Measurements from ENCODE around the gene MYBPC3. TPM values are rescaled to one million over a fixed set of nuclear protein-coding genes. Genes with fewer than 3 reads are reported as not detected.

MYBPC3 gene
- total and polyA plus RNA-seq, 4 donors: 0.89 to 3.4 (median 1.0) TPM

DNA sequence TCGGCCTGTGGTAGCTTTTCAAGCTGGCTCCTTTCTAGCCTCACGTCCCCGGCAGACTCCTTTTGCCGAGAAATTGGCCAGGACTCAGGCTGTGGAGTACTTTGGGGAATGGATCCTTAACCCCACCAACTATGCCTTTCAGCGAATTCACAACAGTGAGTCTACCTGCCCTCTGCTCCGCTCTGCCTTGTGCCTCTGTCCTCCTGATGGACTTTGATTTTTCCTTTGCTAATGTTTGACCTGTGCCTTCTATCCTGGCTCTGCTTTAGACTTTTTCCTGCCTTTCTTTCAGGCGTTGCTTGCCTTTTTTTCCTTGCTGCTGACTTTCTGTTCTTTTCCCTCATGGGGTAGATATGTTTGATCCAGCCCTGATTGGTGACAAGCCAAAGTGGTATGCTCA lies 70.0 kb downstream of the MYBPC3 start:
- Histone ChIP-seq H3K4me1 (ENCODE audit: control insufficient read depth in 5 of 5, insufficient read depth in 5 of 5, low read length in 5 of 5) (peaks cover 0 to 2% (median 0%) of the 10 kb centered on the region in 5 donors), H3K36me3 (ENCODE audit: control insufficient read depth in 4 of 4, insufficient read depth in 4 of 4, low read length in 4 of 4) (peaks cover 35 to 57% (median 48%) of the 10 kb centered on the region in 4 donors)
- WGBS, 2 donors: 93 to 97% methylated on average over 7 of the region's 7 CpGs

More for the DNA sequence above, 70.0 kb downstream of the MYBPC3 start:
- TF ChIP-seq, protein P1, sequence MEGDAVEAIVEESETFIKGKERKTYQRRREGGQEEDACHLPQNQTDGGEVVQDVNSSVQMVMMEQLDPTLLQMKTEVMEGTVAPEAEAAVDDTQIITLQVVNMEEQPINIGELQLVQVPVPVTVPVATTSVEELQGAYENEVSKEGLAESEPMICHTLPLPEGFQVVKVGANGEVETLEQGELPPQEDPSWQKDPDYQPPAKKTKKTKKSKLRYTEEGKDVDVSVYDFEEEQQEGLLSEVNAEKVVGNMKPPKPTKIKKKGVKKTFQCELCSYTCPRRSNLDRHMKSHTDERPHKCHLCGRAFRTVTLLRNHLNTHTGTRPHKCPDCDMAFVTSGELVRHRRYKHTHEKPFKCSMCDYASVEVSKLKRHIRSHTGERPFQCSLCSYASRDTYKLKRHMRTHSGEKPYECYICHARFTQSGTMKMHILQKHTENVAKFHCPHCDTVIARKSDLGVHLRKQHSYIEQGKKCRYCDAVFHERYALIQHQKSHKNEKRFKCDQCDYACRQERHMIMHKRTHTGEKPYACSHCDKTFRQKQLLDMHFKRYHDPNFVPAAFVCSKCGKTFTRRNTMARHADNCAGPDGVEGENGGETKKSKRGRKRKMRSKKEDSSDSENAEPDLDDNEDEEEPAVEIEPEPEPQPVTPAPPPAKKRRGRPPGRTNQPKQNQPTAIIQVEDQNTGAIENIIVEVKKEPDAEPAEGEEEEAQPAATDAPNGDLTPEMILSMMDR (IDR thresholded peaks at IDR 0.05; ENCODE audit: control extremely low read depth, extremely low read depth): no peak
- H3K27ac ChIP-seq (ENCODE audit: low read depth in 1 of 2, low read length in 1 of 2): no peak overlapping the region
- H3K27me3 ChIP-seq (ENCODE audit: control insufficient read depth in 3 of 3, insufficient read depth in 3 of 3, low read length in 2 of 3): no peaks in the 10 kb centered on the region
- no peaks in the 10 kb centered on the region for H3K9me3 ChIP-seq (ENCODE audit: control insufficient read depth in 4 of 4, insufficient read depth in 3 of 4, low read length in 3 of 4)
- DNase-seq (no peak), ATAC-seq (ENCODE audit: insufficient read depth, low FRiP score) (no peak)
- no peak overlapping the region for H3K4me3 ChIP-seq
- no peak overlapping the region for H3K9ac ChIP-seq (ENCODE audit: insufficient read depth in 1 of 2, low read length in 2 of 2)

Small RNA genes lying within 50 kb of the gene (small RNA-seq; reads per million reads assigned to genes)
- not detected for gene MIR4487 (ENCODE audit: low replicate concordance)

Other genes with a start within 250 kb of the MYBPC3 start
- 100 to 1,000 TPM; 108 to 140 TPM for gene ARFGAP2, start 175.8 kb downstream of the MYBPC3 start, total RNA-seq
- gene ARFGAP2, start 175.8 kb downstream of the MYBPC3 start, polyA plus RNA-seq: 10 to 100 TPM; 51.2 to 80.2 TPM
- gene PACSIN3, start 166.3 kb downstream of the MYBPC3 start, total RNA-seq: 10 to 100 TPM; 34.7 to 53.3 TPM
- 10 to 100 TPM; 20.6 to 37.9 TPM for gene PACSIN3, start 166.3 kb downstream of the MYBPC3 start, polyA plus RNA-seq
- 10 to 100 TPM; 14.4 to 33.9 TPM for gene DDB2, start 137.7 kb downstream of the MYBPC3 start, total RNA-seq
- gene DDB2, start 137.7 kb downstream of the MYBPC3 start, polyA plus RNA-seq: 10 to 100 TPM; 16.8 to 36.4 TPM
- gene ACP2, start 103.9 kb downstream of the MYBPC3 start, total RNA-seq: 10 to 100 TPM; 50.9 to 74.7 TPM
- gene ACP2, start 103.9 kb downstream of the MYBPC3 start, polyA plus RNA-seq: 10 to 100 TPM; 40.6 to 70.8 TPM
- 10 to 100 TPM; 35.0 to 62.0 TPM for gene NR1H3, start 94.7 kb downstream of the MYBPC3 start, total RNA-seq
- 10 to 100 TPM; 55.2 to 58.9 TPM for gene NR1H3, start 94.7 kb downstream of the MYBPC3 start, polyA plus RNA-seq
- 10 to 100 TPM; 48.9 to 56.8 TPM for gene MADD, start 82.6 kb downstream of the MYBPC3 start, total RNA-seq
- 10 to 100 TPM; 15.9 to 25.4 TPM for gene MADD, start 82.6 kb downstream of the MYBPC3 start, polyA plus RNA-seq
- gene SPI1, start 25.8 kb upstream of the MYBPC3 start, total RNA-seq: 100 to 1,000 TPM in 1 of 2 donors, 10 to 100 TPM in 1; 27.6 to 188 TPM
- gene SPI1, start 25.8 kb upstream of the MYBPC3 start, polyA plus RNA-seq: 100 to 1,000 TPM; 123 to 344 TPM
- gene SLC39A13, start 55.9 kb upstream of the MYBPC3 start, total RNA-seq: 10 to 100 TPM; 31.8 to 83.8 TPM
- gene SLC39A13, start 55.9 kb upstream of the MYBPC3 start, polyA plus RNA-seq: 10 to 100 TPM; 67.5 to 82.2 TPM
- gene PSMC3, start 73.7 kb upstream of the MYBPC3 start, total RNA-seq: 100 to 1,000 TPM in 1 of 2 donors, 10 to 100 TPM in 1; 61.6 to 137 TPM
- gene PSMC3, start 73.7 kb upstream of the MYBPC3 start, polyA plus RNA-seq: 100 to 1,000 TPM; 145 to 192 TPM
- 1 to 10 TPM in 1 of 2 donors, not detected in 1; 1.5 TPM for gene RAPSN, start 96.4 kb upstream of the MYBPC3 start, total RNA-seq
- under 1 TPM; 0.38 to 0.49 TPM for gene RAPSN, start 96.4 kb upstream of the MYBPC3 start, polyA plus RNA-seq
- gene CELF1, start 200.4 kb upstream of the MYBPC3 start, total RNA-seq: 100 to 1,000 TPM in 1 of 2 donors, 10 to 100 TPM in 1; 92.4 to 184 TPM
- 10 to 100 TPM; 32.2 to 35.2 TPM for gene CELF1, start 200.4 kb upstream of the MYBPC3 start, polyA plus RNA-seq
- gene PTPMT1, start 212.9 kb upstream of the MYBPC3 start, total RNA-seq: 10 to 100 TPM; 45.1 to 66.9 TPM
- 10 to 100 TPM; 70.0 to 91.6 TPM for gene PTPMT1, start 212.9 kb upstream of the MYBPC3 start, polyA plus RNA-seq
- 10 to 100 TPM; 15.0 to 17.1 TPM for gene KBTBD4, start 226.3 kb upstream of the MYBPC3 start, total RNA-seq
- 10 to 100 TPM in 1 of 2 donors, 1 to 10 TPM in 1; 5.8 to 16.9 TPM for gene KBTBD4, start 226.3 kb upstream of the MYBPC3 start, polyA plus RNA-seq
- gene NDUFS3, start 226.4 kb upstream of the MYBPC3 start, total RNA-seq: 10 to 100 TPM; 32.2 to 89.5 TPM
- 100 to 1,000 TPM in 1 of 2 donors, 10 to 100 TPM in 1; 90.5 to 168 TPM for gene NDUFS3, start 226.4 kb upstream of the MYBPC3 start, polyA plus RNA-seq
- gene FAM180B, start 234.0 kb upstream of the MYBPC3 start, total RNA-seq: under 1 TPM in 1 of 2 donors, not detected in 1; 0.34 TPM
- gene FAM180B, start 234.0 kb upstream of the MYBPC3 start, polyA plus RNA-seq: under 1 TPM; 0.05 to 0.10 TPM
- gene C1QTNF4, start 241.7 kb upstream of the MYBPC3 start, total RNA-seq: 1 to 10 TPM in 1 of 2 donors, under 1 TPM in 1; 0.40 to 1.8 TPM
- 1 to 10 TPM; 1.1 to 1.2 TPM for gene C1QTNF4, start 241.7 kb upstream of the MYBPC3 start, polyA plus RNA-seq